GM10248 (cell line): ENCODE measurements around the gene ABHD16B.
A peak's percentile ranks its signal among the peaks of the same experiment; 100 is the strongest.

Experiments
- CTCF ChIA-PET: fragments of 300-600 bp; sonication (Branson Sonifier 250); formaldehyde crosslinking; extraction: SDS; loops from one replicate; lab custom pipeline; 2021; ENCODE audit warnings: antibody characterized with exemption; lab: Yijun Ruan, JAX
- POLR2A ChIA-PET: fragments of 350-650 bp; sonication (Branson Sonifier 250); formaldehyde crosslinking; extraction: SDS; loops from one replicate; lab custom pipeline; 2020; ENCODE audit warnings: antibody characterized with exemption; lab: Yijun Ruan, JAX
- DNase-seq: peaks from one replicate; pipeline ENCODE4 v3.0.0; 2012; ENCODE audit errors: extremely low spot score
- TF ChIP-seq, protein P1 (sequence below): IDR thresholded peaks from 2 replicates; pipeline ENCODE4 v1.5.1; 2012; ENCODE audit warnings: mild to moderate bottlenecking, low read depth; ENCODE audit errors: extremely low read depth, missing control alignments, control extremely low read depth

ABHD16B gene

DNA sequence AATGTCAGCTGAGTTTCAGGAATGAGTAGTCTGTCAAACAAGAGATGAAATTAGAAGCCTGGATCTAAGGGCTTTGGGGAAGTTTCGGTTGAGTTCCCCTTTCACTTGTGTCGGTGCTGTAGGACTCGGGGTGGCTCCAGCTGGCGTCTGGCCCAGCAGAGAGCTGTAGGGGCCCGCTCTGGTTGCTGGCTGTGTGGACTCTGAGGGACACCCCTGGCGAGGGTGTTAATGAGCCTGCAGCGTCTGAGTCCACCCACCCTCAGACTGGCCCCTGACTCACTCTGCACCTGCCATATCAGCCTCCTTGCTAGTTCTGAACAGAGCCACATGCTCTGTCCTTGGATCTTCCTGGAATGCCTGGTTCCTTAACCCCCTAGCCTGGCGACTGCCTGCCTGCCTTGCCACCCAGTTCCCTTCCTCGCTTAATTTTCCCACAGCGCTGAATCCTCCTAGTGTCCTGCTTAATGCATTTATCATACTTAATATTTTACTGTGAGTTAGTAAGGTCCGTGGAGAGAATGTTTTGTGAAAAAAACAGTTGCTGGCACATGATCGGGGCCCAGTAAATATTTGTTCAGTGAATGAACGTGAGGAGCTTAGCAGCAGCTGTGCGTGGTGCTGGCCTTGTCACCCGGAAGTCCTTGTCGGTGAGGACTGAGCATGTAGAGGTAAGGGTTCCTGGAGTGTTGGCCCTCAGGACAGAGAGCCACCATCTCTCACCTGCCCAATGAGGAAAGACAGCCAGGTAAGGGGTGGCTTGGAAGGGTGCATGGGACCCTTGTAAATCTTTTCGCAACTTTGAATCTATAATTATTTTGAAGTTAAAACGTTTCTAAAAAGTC is 35.2 kb downstream of the ABHD16B start:
- peak; percentile 73 for DNase-seq
- ChIA-PET POLR2A (interaction anchor here (1.0 to 1.6 kb wide), 2 partner anchors 11 to 31 kb away, joined by 3 to 5 read pairs; partner anchors contain the start of gene TPD52L2), CTCF (interaction anchor here (0.8 to 1.9 kb wide), 4 partner anchors 9 to 60 kb away, joined by 3 to 5 read pairs (median 4); partner anchors contain the start of gene UCKL1)
- TF ChIP-seq, protein P1, sequence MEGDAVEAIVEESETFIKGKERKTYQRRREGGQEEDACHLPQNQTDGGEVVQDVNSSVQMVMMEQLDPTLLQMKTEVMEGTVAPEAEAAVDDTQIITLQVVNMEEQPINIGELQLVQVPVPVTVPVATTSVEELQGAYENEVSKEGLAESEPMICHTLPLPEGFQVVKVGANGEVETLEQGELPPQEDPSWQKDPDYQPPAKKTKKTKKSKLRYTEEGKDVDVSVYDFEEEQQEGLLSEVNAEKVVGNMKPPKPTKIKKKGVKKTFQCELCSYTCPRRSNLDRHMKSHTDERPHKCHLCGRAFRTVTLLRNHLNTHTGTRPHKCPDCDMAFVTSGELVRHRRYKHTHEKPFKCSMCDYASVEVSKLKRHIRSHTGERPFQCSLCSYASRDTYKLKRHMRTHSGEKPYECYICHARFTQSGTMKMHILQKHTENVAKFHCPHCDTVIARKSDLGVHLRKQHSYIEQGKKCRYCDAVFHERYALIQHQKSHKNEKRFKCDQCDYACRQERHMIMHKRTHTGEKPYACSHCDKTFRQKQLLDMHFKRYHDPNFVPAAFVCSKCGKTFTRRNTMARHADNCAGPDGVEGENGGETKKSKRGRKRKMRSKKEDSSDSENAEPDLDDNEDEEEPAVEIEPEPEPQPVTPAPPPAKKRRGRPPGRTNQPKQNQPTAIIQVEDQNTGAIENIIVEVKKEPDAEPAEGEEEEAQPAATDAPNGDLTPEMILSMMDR, result no peak

DNA sequence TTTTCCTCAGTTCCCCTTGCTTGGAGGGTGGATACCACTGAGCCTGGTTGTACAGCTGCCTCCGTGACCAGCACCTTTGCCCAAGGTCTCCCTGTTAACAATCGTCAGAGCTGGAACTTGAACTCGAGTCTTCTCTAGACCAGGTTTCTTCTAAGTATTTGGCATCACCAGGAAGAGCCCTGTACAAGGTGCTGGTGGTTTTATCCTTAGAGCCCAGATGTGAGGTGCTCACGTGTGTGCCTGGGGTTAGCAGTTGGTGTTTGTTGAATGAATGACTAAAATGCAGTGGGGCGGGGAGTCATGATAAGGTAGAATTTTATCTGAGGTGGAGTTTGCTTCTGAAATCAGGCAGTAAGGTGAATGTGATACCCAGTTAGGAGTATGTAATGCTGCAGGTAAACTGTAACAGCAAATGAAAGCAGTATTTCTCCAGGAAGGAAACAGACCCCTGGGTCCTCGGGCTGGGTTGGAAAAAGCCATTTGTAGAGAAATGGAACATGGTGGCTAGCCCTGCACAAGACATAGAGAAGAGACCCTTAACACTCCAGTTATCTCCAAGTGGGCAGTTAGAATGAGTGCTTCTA is 36.8 kb downstream of the ABHD16B start:
- CTCF ChIA-PET, result interaction anchor here (1.3 kb wide), 1 partner anchor 10 kb away, joined by 4 read pairs; no protein-coding TSS in a partner anchor
- TF ChIP-seq, protein P1, result no peak
- DNase-seq, result no peak
- POLR2A ChIA-PET, result no interaction called here

DNA sequence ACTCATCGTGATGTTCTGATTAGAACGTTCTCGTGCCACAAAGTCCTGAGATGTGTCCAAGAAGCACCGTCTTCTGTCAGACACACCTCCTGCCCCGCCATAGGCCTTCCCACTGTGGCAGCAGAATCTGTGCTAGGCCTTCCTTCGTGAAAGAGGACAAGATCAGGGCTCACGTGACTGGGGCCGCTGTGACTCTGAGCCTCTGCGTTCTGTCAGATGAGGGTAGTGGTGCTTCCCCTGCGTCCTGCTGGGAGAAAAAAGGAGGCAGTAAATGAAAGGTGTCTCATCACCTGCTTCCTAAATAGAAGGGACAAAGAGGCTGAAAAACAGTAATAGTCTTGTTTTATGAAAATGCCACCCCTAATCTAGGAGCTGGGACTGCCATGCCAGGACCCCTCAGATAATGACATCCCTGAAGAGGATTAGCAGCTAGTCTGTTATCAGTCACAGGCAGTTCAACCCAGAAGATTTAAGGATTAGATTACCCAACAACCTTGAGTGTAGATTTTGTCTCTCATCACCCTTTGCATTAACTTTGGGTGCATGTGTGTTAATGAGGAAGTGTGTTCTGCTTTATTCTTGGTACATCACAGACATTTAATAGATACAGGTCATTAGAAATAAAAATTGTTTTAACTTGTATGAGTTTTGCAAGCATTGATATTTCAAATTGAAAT is 37.7 kb downstream of the ABHD16B start:
- ChIA-PET POLR2A (interaction anchor here (0.7 kb wide), 1 partner anchor 52 kb away, joined by 5 read pairs; no protein-coding TSS in a partner anchor), CTCF (no interaction called here)
- TF ChIP-seq, protein P1, result no peak
- DNase-seq, result no peak

DNA sequence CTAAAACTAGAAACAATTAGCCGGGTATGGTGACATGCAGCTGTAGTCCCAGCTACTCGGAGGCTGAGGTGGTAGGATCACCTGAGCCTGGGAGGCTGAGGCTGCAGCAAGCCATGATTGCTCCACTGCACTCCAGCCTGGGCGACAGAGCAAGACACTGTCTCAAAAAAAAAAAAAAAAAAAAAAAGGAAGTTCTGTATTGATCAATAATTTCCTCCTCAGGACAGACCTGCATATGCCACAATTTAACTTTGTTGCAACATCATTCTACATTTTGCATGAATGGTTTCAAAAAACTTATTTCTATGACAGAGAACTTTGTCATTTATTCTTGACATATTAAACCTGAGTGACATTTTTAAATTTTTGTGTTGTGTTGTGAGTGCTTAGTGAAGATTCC is 39.1 kb downstream of the ABHD16B start:
- DNase-seq, result no peak
- TF ChIP-seq, protein P1, result no peak
- ChIA-PET CTCF (no interaction called here), POLR2A (no interaction called here)

DNA sequence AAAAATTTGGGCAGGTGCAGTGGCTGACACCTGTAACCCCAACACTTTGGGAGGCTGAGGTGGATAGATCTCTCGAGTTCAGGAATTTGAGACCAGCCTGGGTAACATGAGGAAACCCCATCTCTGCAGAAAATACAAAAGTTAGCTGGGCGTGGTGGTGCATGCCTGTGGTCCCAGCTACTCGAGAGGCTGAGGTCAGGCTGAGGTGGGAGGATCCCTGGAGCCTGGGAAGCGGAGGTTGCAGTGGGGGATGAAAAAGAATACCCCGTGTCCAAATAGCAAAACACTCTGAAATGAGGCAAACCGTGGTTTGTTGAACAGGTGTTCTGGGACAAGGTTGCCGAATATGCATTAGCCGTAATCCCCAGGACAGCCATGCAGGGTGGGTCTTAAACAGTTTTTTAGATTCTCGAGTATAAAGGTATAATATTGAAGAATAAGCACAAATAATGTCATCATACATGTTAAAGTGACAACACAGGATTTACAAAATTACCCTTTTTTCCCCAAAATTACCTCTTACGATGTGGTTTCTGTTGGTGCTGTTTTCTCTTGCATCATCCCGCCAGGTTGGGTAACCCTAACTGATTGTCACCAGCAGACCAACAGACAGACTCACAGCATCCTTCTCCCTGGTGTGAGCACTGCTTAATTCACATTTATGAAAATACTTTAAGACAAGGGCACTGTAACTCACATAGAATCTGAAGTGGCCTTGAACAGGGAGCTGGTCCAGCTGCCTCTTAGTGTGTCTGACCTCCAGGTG is 42.7 kb downstream of the ABHD16B start:
- CTCF ChIA-PET, result no interaction called here
- no peak for DNase-seq
- TF ChIP-seq, protein P1, result no peak
- POLR2A ChIA-PET, result no interaction called here
